NOMO-1 (cell line): Measurements from ENCODE around the gene BEAN1.
A peak's percentile ranks its signal among the peaks of the same experiment; 100 is the strongest.
"Not testable (repeated sequence)": the region's sequence is repeated elsewhere in the genome, so short reads cannot be mapped to it uniquely, and the experiment has no call there.

ENCODE experiments used
- DNase-seq, 2 experiments: peaks; one replicate each; lab custom pipeline; 2025; ENCODE audit not compliant: unreplicated experiment in 2 of 2; lab: John Stamatoyannopoulos, UW

The BEAN1 gene

GRCh38 chr16:66502020-66502913 lies 75.2 kb downstream of the BEAN1 start:
- peak in 1 of 2 experiments; percentile 13 for DNase-seq

DNA sequence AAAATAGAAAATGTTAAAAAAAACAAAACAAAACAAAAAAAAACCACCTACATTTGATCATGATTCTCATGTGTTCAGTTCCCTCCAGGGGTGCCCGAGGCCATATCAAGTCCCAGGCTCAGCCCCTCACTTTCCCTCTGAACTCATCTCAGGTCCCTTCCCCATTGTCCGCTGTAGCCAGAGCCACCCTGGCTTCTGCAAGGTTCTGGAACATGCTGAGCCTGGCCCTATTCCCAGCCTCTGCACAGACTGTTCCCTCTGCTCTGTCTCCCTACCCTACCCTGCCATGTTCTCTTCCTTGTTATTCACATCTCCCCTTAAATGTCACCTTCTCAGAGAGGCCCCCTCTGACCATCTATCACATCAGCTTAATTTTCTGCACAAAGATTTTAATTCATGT lies 75.9 kb downstream of the BEAN1 start:
- DNase-seq: no peak

- no peak for DNase-seq
Observed at GRCh38 chr16:66503612-66504011, 76.5 kb downstream of the BEAN1 start.

DNA sequence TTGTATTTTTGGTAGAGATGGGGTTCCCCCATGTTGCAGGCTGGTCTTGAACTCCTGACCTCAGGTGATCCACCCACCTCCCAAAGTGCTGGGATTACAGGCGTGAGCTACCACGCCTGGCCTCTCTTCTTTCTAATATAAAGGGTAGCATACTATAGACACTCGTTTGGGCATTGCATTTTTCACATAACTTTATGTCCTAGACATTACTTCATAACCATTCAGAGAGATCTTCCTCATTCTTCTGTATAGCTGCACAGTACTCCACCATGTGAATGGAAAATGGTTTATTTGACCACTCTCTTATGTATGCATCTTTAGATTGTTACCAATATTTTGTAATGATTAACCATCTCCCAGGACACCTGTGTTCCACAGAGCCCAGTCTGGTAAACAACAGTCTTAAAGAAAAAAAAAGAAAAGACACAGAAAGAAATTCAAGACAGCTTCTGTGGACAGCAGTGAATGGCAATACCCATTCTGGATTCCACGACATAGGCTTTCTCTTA lies 80.7 kb downstream of the BEAN1 start:
- DNase-seq: no peak

DNA sequence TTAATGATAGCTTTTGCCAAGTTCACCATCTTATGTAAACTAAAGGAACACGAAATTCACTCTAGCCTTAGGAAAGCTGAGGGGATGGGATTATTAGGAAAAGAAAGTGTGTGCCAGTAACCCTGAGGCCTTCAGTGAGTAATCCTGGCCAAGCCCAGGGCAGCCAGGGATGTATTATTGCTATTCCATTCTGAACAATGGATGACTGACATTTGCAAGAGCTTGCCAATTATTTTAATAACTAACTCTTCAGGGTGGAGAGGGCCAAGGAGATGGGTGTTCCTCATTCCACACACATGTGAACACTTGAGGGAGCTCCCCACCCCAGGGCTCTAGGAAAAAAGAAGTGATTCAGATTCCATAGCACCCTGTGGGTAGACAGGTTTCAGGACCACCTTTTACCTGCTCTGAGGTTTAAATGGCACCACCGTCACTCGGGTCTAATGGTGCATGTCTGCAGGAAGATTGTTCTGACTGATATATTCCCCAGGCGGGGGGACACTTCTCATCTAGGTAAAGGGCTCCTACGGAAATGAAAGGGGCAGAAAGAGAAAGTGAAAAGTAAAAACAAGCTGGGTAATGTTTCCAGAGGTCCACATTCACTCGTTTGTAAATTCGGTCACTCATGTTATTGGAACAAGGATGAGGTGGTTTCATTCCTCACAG lies 81.3 kb downstream of the BEAN1 start:
- DNase-seq: no peak

DNA sequence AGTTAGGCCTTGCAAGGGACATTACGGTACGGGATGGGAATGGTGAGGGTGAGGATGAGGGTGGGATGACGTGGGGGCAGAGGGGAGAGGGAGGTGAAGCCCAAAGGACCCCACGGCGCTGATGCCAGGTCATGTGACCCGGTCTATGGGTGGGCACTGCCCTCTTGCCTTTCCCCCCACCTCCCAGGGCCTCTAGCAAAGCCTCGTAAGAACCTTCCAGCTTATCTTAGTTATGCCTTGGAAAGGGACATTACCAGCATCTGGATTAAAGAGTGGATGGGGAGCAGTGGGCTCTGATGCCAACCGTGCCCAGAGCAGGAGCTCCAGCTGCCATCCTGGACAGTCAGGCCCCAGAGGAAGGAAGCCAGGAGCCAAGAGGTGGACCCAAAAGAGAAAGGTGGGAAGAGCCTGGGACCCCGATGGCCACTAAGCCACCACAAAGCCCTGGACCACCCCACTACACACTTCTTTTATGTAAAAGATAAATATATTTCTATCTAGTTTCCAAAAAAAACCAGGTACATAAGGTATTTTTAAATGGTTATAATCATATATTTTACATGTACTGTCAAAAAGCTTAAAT lies 81.9 kb downstream of the BEAN1 start:
- DNase-seq: no peak

DNA sequence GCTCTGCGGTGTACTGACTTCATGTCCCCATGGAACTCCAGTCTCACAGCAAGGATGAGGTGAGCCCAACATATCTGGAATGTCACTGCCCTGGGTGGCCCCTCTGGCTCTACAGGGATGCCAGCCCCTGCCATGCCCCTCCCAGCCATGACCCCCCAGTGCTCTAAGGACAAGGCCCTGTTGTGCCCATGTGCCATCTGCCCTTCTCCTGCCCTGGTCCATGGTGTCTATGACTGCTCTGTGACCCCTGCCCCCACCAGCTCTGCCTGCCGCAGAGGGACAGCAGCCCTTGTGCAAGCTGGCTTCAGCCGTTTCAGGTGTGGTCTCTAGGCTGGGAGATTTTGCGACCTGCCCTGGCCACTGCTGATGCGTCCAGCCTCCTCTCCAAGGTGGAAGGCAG lies 82.5 kb downstream of the BEAN1 start:
- no peak for DNase-seq

GRCh38 chr16:66510298-66510697 lies 83.2 kb downstream of the BEAN1 start:
- DNase-seq: no peak

DNA sequence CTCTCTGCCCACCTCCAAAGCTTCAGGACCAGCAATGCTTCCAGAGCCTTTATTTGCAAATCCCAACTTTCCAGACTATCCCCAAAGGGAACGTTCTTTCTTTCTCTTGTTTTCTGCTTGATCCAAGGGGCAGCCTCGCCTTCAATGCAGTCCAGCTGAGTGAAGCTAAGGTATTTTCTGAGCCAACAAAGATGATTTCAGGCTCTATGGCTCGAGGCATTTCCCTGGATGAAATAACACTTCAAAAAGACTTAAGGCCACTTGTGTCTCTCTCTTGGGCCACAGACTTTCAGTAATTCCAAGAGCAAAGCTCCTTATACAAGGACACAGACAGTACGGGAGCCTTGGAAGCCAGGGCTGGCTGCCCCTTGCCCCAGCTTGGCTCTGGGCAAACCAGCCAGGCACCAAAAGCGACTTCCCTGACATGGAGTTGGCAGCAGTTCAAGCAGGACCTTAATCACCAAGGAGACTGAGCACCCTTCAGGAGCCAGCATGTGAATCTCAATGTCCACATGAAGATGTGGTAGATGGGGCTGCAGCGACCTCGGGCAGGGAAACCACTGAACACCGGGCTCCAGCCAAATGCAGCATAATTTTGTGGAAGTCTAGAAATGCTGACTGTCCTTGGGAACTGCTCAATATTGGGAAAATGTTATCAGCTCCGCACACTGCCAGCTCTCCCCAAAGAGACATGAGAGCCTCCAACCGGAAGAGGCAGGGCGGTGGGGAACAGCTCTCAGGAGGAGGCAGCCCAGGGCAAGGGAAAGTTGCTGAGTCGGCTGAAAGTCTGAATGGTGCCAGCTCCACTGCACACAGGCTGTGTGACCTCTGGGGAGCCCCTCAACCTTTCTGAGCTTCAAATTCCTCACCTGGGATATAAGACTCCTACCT lies 83.9 kb downstream of the BEAN1 start:
- DNase-seq: no peak

GRCh38 chr16:66511602-66512271 lies 84.6 kb downstream of the BEAN1 start:
- no peak for DNase-seq

DNA sequence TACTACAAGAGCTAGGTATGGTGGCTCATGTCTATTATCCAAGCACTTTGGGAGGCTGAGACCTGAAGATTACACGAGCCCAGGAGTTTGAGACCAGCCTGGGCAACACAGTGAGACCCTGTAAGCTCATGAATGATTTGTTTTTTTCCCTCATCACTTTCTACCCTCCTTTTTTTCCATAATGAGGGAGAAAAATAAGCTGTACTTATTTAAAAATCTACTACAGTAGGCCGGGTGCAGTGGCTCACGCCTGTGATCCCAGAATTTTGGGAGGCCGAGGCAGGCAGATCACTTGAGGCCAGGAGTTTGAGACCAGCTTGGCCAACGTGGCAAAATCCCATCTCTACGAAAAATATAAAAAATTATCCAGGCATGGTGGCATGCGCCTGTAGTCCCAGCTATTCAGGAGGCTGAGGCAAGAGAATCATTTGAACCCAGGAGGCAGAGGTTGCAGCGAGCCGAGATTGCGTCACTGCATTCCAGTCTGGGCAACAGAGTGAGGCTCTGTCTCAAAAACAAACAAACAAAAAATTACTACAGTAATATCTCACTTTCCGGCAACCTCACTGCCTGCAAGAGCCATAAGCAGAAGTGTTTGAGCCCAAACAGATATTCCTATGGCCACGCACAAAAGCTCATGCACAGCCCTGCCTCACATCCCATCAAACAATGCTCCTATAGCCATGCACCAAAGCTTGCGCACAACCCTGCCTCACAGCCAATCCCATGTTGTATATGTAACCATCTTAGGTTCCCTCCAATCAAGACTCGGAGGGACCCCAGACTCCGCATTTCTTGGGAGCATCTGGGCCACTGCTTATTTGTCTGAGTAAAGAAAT lies 85.4 kb downstream of the BEAN1 start:
- no peak for DNase-seq

GRCh38 chr16:66513111-66513723 lies 86.1 kb downstream of the BEAN1 start:
- DNase-seq: no peak

DNA sequence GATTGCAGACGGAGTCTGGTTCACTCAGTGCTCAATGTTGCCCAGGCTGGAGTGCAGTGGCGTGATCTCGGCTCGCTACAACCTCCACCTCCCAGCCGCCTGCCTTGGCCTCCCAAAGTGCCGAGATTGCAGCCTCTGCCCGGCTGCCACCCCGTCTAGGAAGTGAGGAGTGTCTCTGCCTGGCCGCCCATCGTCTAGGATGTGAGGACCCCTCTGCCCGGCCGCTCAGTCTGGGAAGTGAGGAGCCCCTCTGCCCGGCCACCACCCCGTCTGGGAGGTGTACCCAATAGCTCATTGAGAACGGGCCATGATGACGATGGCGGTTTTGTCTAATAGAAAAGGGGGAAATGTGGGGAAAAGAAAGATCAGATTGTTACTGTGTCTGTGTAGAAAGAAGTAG lies 87.3 kb downstream of the BEAN1 start:
- DNase-seq: not testable (repeated sequence)

- not testable (repeated sequence) for DNase-seq
Observed at GRCh38 chr16:66514980-66515595, 88.0 kb downstream of the BEAN1 start.

DNA sequence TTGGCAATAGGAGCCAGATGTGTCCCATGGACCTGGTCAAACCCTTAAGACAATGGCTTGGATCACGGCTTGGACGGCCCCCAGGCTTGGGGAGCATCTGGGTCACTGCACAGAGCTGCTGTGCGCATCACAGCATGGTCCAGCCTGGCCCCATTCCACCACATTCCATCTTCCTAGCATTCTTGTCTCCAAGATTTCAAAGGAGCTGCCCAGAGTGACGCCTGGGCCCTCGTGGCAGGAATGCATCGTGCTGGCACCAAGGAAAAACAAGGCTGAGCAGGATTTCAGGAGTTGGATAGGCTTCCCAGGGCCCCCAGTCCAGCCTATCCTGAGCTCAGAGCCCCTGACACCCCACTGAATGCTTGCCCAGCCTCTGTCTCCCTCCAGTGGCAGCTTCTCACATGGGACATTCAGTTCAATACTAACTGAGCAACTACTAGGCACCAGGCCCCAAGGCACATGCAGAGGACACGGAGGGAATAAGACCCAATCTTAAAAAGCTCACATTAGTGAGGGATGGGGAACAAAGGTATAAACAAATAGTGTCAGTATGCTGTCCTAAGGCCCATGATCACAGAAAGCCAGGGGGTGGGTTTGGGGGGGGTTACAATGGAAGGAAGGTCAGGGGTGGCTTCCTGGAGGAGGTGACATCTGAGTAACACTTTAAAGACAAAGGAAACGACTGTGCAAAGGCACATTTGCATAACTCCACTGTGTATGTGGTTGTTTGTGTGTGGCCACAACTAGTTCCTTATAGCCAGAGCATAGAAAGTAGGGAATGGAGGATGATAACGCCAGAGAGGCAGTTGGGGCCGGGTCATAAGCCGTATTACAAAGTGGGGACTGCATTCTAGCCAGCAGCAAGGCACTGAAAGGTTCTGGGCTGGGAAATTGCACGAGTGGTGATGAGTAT lies 88.8 kb downstream of the BEAN1 start:
- peak; percentile 31 to 40 for DNase-seq

DNA sequence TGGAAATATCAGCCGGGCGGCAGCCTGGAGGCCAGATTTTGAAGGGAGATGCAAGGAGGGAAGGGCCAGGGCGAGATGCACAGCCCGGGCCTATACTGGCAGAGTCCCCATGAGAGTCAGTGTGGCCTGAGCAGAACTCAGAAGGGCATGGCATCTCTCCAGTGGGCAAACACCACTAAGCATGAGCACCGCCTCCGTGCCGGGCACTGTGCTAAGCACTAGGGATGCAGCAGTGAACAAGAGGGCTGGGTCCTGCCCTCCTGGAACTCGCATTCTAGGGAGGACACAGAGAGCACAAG lies 89.4 kb downstream of the BEAN1 start:
- DNase-seq: peak in 1 of 2 experiments; percentile 54

DNA sequence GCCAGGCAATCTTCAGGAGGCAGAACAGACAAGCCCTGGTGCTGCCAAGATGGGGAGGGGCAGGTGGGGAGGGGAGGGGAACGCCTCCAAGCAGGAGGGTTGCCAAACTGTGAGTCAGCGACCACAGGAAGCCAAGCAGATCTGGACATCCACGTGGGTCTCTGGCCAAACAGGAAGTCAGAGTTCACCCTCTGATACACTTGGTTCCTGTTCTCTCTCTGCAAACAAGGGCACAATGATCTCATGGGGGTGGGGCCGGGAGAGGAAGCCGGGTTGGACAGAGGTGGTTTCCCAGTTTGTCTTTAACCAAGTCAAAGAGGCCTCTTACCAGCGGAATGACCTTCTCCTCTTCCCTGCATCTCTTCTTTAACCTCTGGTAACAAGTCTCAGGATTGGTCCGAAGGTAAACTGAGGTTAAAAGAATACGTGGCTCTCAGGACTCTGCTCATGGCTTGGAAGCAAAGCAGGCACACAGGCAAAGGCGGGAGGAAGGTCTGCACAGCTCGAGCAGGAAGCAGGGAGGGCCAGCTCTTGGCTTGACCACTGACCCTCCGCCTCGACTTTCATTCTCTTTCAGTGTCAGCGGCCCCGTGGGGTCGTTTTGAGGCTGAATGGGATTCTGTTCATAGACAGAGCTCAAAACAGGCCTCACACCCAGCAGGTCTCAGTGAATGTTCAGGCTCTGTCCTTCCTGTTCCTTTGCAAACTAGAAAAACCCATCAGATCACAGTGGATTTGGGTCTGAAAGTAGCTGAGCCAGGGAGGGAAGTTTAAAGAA lies 89.9 kb downstream of the BEAN1 start:
- peak; percentile 99 for DNase-seq
